ENCODE measurements around the gene TOR1AIP2. TPM values are rescaled to one million over a fixed set of nuclear protein-coding genes. Genes with fewer than 3 reads are reported as not detected.

TOR1AIP2 gene
- total and polyA plus RNA-seq, 2 of the 13 experiments (the other 11 are each of a cell fraction or from before 2014, with no cell fraction given), result 35.2 to 65.8 TPM

DNA sequence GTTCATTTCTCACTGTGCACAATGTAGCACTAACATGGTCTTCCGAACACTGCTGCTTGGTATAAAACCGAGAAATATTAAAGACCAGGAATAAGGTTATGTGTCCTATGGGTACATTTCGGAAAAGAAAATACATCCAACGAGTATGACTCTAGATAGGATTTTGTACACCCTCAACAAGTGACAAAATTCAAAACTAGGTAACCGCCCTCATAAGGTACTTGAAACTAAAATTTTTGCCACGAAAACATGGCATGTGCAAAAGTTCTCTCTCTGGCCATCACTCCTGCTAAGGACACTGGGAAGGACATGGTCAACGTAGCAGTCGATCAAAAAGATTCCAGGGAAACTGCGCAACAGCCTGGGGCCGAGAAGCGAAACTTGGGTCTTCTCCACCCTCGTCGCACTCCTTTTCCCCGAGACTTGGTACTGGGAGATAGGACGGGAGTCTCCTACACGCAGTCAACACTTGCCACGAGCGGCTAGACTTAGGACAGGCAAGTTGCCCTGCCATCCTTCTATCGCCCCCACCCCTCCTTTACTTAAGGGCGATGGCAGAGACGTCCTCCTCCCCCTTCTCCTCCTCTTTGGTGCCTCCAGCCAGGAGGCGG, 4.1 kb upstream of the TOR1AIP2 start (continued):
- TF ChIP-seq DMTF1 (CRISPR knock-in tag; IDR thresholded peaks at IDR 0.05) (no peak), FOXA3 (CRISPR knock-in tag; IDR thresholded peaks at IDR 0.05) (no peak), CREM (IDR thresholded peaks at IDR 0.05) (no peak), CREM (CRISPR knock-in tag; IDR thresholded peaks at IDR 0.05) (no peak), EP300 (IDR thresholded peaks at IDR 0.05; ENCODE audit: low read depth in 2 of 2, low read length in 2 of 2) (peak in 1 of 2 experiments; percentile 7; a peak in 1 of 4 replicates), EP300 (CRISPR knock-in tag; IDR thresholded peaks at IDR 0.05; ENCODE audit: borderline replicate concordance) (no peak), PAX8 (CRISPR knock-in tag; IDR thresholded peaks at IDR 0.05; ENCODE audit: borderline replicate concordance) (0 out of 2 replicates have a peak, but pooled peaks have one; percentile 82), ZSCAN20 (CRISPR knock-in tag; IDR thresholded peaks at IDR 0.05; ENCODE audit: borderline replicate concordance) (no peak), ZC3H4 (CRISPR knock-in tag; IDR thresholded peaks at IDR 0.05; ENCODE audit: borderline replicate concordance) (peak; percentile 75; the same call in 1 of the 2 replicates), CENPX (CRISPR knock-in tag; IDR thresholded peaks at IDR 0.05) (no peak), ZNF782 (CRISPR knock-in tag; IDR thresholded peaks at IDR 0.05; ENCODE audit: borderline replicate concordance) (peak; percentile 90; the same call in 1 of the 2 replicates), ZNF652 (CRISPR knock-in tag; IDR thresholded peaks at IDR 0.05; ENCODE audit: borderline replicate concordance, low read depth) (no peak), CHD2 (IDR thresholded peaks at IDR 0.05; ENCODE audit: low read depth, low read length) (no peak), FOXO4 (CRISPR knock-in tag; conservative IDR thresholded peaks at IDR 0.05) (peak; percentile 95; the same call in 1 of the 2 replicates), ATF5 (CRISPR knock-in tag; IDR thresholded peaks at IDR 0.05; ENCODE audit: low read depth) (peak; percentile 52; the same call in 1 of the 2 replicates), POGZ (CRISPR knock-in tag; IDR thresholded peaks at IDR 0.05) (no peak), ZNF781 (CRISPR knock-in tag; IDR thresholded peaks at IDR 0.05; ENCODE audit: borderline replicate concordance, not compliant biosample characterization) (no peak), ZNF703 (CRISPR knock-in tag; IDR thresholded peaks at IDR 0.05; ENCODE audit: borderline replicate concordance) (no peak), MBNL3 (CRISPR knock-in tag; conservative IDR thresholded peaks at IDR 0.05) (no peak), ZNF382 (CRISPR knock-in tag; IDR thresholded peaks at IDR 0.05; ENCODE audit: borderline replicate concordance) (no peak), KDM3A (CRISPR knock-in tag; IDR thresholded peaks at IDR 0.05; ENCODE audit: low read depth) (no peak), ZNF841 (CRISPR knock-in tag; IDR thresholded peaks at IDR 0.05; ENCODE audit: borderline replicate concordance) (no peak), ZNF431 (CRISPR knock-in tag; IDR thresholded peaks at IDR 0.05; ENCODE audit: borderline replicate concordance, low read depth) (no peak), ZFP36L2 (CRISPR knock-in tag; IDR thresholded peaks at IDR 0.05) (no peak), ZNF296 (CRISPR knock-in tag; conservative IDR thresholded peaks at IDR 0.05) (no peak), HDAC6 (IDR thresholded peaks at IDR 0.05; ENCODE audit: low read depth, low read length) (no peak), MXD3 (CRISPR knock-in tag; IDR thresholded peaks at IDR 0.05) (no peak)

Data from HepG2 (cell line).